Small intestine (tissue), 7 donors: ENCODE results near the gene SSH2. TPM values are rescaled to one million over a fixed set of nuclear protein-coding genes. Genes with fewer than 3 reads are reported as not detected.
"Not testable (repeated sequence)": the region's sequence is repeated elsewhere in the genome, so short reads cannot be mapped to it uniquely, and the experiment has no call there.

Source experiments
- DNase-seq, 2 donors: peaks; one replicate each; pipeline versions ENCODE4 v3.0.0 to v3.0.0-alpha.2; 2013
- FAIRE-seq: peaks from 2 replicates; lab custom pipeline; 2012; peaks lifted over from hg19 to GRCh38; lab: Jason Lieb, UNC
- H3K27ac ChIP-seq, 3 donors: one replicate each; pipeline ENCODE4 v1.5.1; 2013; ENCODE audit warnings: low read length in 2 of 3, mild to moderate bottlenecking in 2 of 3, control low read depth in 1 of 3, inconsistent platforms in 1 of 3, low read depth in 1 of 3, moderate library complexity in 1 of 3
- H3K27me3 ChIP-seq, 3 donors: one replicate each; pipeline ENCODE4 v1.6.1; 2013; ENCODE audit warnings: low read length in 3 of 3, inconsistent platforms in 1 of 3; ENCODE audit not compliant: control insufficient read depth in 3 of 3, insufficient read depth in 3 of 3
- H3K36me3 ChIP-seq, 3 donors: one replicate each; pipeline ENCODE4 v1.6.1; 2013; ENCODE audit warnings: low read length in 3 of 3, inconsistent platforms in 1 of 3, low read depth in 1 of 3, mild to moderate bottlenecking in 1 of 3, moderate library complexity in 1 of 3; ENCODE audit not compliant: control insufficient read depth in 3 of 3, insufficient read depth in 2 of 3
- H3K4me1 ChIP-seq, 3 donors: one replicate each; pipeline ENCODE4 v1.6.1; 2013; ENCODE audit warnings: low read length in 2 of 3, inconsistent platforms in 1 of 3, low read depth in 1 of 3, mild to moderate bottlenecking in 1 of 3, moderate library complexity in 1 of 3; ENCODE audit not compliant: control insufficient read depth in 3 of 3, insufficient read depth in 2 of 3
- H3K4me3 ChIP-seq, 3 donors: one replicate each; pipeline ENCODE4 v1.5.1; 2013; ENCODE audit warnings: low read length in 3 of 3, control low read depth in 1 of 3, inconsistent platforms in 1 of 3, low read depth in 1 of 3, mild to moderate bottlenecking in 1 of 3, moderate library complexity in 1 of 3
- H3K9me3 ChIP-seq, 2 donors: one replicate each; pipeline ENCODE4 v1.6.1; 2013; ENCODE audit warnings: low read depth in 1 of 2, low read length in 1 of 2; ENCODE audit not compliant: control insufficient read depth in 2 of 2, insufficient read depth in 1 of 2
- WGBS, 3 donors: extraction: QIAGEN DNeasy Blood & Tissue Kit; methylation state at CpG; one replicate each; pipeline ENCODE4 v1.1.7; 2013; 5-methylcytosine and 5-hydroxymethylcytosine counted together
- polyA plus RNA-seq, 4 donors: library from polyadenylated mRNA; stranded (reverse) in 3 of 4; unstranded in 1 of 4; fragments of 200-250 nt in 3 of 4; fragments of 120-200 nt in 1 of 4; gene quantifications; one replicate each; pipeline versions ENCODE4 v1.2.1 to v1.2.3, GENCODE V29; 2013
- donor health status: healthy with polysubstance abuse.
- donor health status: control.
- donor health status: control.
- donor health status: Bipolar disorder and iron deficiency.
- donor health status: healthy.

Gene SSH2
- polyA plus RNA-seq, 4 donors, result 11.6 to 18.9 (median 13.6) TPM

GRCh38 chr17:29958947-29959657 lies 29.1 kb upstream of the SSH2 start:
- peaks cover 0 to 15% of the 10 kb centered on the region in 2 donors for H3K9me3 ChIP-seq
- DNase-seq (no peak), FAIRE-seq (no peak)
- no peaks in the 10 kb centered on the region for H3K27me3 ChIP-seq
- WGBS, 3 donors, result 79 to 86% (median 84%) methylated on average over 4 of the region's 4 CpGs
- no peak overlapping the region for H3K4me3 ChIP-seq
- H3K27ac ChIP-seq, result no peak overlapping the region
- H3K4me1 ChIP-seq, result no peaks in the 10 kb centered on the region
- H3K36me3 ChIP-seq, result no peaks in the 10 kb centered on the region

- DNase-seq, H3K27me3 ChIP-seq, H3K27ac ChIP-seq, FAIRE-seq, H3K36me3 ChIP-seq, H3K4me3 ChIP-seq, H3K4me1 ChIP-seq: not testable (repeated sequence)
- 91 to 100% (median 100%) methylated on average over 1 of the region's 1 CpG for WGBS, 3 donors
- H3K9me3 ChIP-seq, result peaks cover 0 to 13% of the 10 kb centered on the region in 2 donors
Measured at GRCh38 chr17:29957488-29957887, 27.5 kb upstream of the SSH2 start.

- no peak for DNase-seq
- Histone ChIP-seq H3K4me1 (no peaks in the 10 kb centered on the region), H3K4me3 (no peak overlapping the region), H3K9me3 (peaks cover 0 to 13% of the 10 kb centered on the region in 2 donors), H3K36me3 (no peaks in the 10 kb centered on the region), H3K27me3 (no peaks in the 10 kb centered on the region), H3K27ac (no peak overlapping the region)
- FAIRE-seq, result no peak
Measured at GRCh38 chr17:29956225-29956624, 26.2 kb upstream of the SSH2 start.

GRCh38 chr17:29954405-29954804 lies 24.4 kb upstream of the SSH2 start:
- H3K27me3 ChIP-seq, result no peaks in the 10 kb centered on the region
- FAIRE-seq, result no peak
- WGBS, 3 donors, result 84 to 86% (median 85%) methylated on average over 4 of the region's 4 CpGs

GRCh38 chr17:29949696-29950095 lies 19.7 kb upstream of the SSH2 start:
- Histone ChIP-seq H3K9me3 (peaks cover 0 to 7% of the 10 kb centered on the region in 2 donors), H3K4me1 (no peaks in the 10 kb centered on the region), H3K27me3 (no peaks in the 10 kb centered on the region), H3K36me3 (no peaks in the 10 kb centered on the region), H3K27ac (no peak overlapping the region), H3K4me3 (no peak overlapping the region)
- no peak for DNase-seq
- no peak for FAIRE-seq

More at GRCh38 chr17:29954405-29954804, 24.4 kb upstream of the SSH2 start:
- peaks cover 0 to 13% of the 10 kb centered on the region in 2 donors for H3K9me3 ChIP-seq
- no peak overlapping the region for H3K27ac ChIP-seq
- no peaks in the 10 kb centered on the region for H3K4me1 ChIP-seq
- H3K36me3 ChIP-seq, result no peaks in the 10 kb centered on the region
- H3K4me3 ChIP-seq, result no peak overlapping the region
- DNase-seq, result no peak

- H3K36me3 ChIP-seq, result no peaks in the 10 kb centered on the region
- no peaks in the 10 kb centered on the region for H3K9me3 ChIP-seq
- FAIRE-seq (no peak), DNase-seq (no peak)
- H3K27me3 ChIP-seq, result no peaks in the 10 kb centered on the region
- H3K4me1 ChIP-seq, result no peaks in the 10 kb centered on the region
- H3K27ac ChIP-seq, result no peak overlapping the region
- WGBS, 3 donors, result 67 to 83% (median 82%) methylated on average over 3 of the region's 3 CpGs
- H3K4me3 ChIP-seq, result no peak overlapping the region
Measured at GRCh38 chr17:29948448-29949215, 18.6 kb upstream of the SSH2 start.

- no peaks in the 10 kb centered on the region for H3K36me3 ChIP-seq
- H3K27me3 ChIP-seq, result no peaks in the 10 kb centered on the region
- H3K4me3 ChIP-seq, result no peak overlapping the region
- no peaks in the 10 kb centered on the region for H3K4me1 ChIP-seq
- DNase-seq (no peak), FAIRE-seq (no peak)
- H3K27ac ChIP-seq, result no peak overlapping the region
- 83 to 92% (median 88%) methylated on average over 2 of the region's 2 CpGs for WGBS, 3 donors
- H3K9me3 ChIP-seq, result no peaks in the 10 kb centered on the region
Measured at GRCh38 chr17:29945281-29945680, 15.3 kb upstream of the SSH2 start.

- FAIRE-seq (no peak), DNase-seq (no peak)
- Histone ChIP-seq H3K27ac (no peak within 1 kb of the TSS), H3K36me3 (no peaks in the 10 kb centered on the region), H3K4me1 (no peaks in the 10 kb centered on the region), H3K27me3 (no peaks in the 10 kb centered on the region), H3K9me3 (no peaks in the 10 kb centered on the region), H3K4me3 (no peak within 1 kb of the TSS)
- WGBS, 3 donors, result 16 to 55% (median 39%) methylated on average over 1 of the region's 1 CpG
Measured at GRCh38 chr17:29941334-29941733, 11.3 kb upstream of the SSH2 start, which contains the start of gene EFCAB5. Gene EFCAB5, plus strand, starts transcription at chr17:29941634. Its CDS starts 163 bp downstream, at chr17:29941797.
